Loucy (cell line): ENCODE measurements around the gene PSMD10.

Experiments used
- CTCF ChIP-seq: fragments of 200-600 bp; sonication (generic); conservative IDR thresholded peaks from 2 replicates; pipeline ENCODE4 v1.5.1; 2014; ENCODE audit warnings: mild to moderate bottlenecking, antibody characterized with exemption, low read length
- EZH2phosphoT487 ChIP-seq: fragments of 200-600 bp; IDR thresholded peaks from 2 replicates; pipeline ENCODE4 v1.6.1; 2018; ENCODE audit warnings: antibody characterized with exemption, mild to moderate bottlenecking, moderate library complexity, borderline replicate concordance

DNA sequence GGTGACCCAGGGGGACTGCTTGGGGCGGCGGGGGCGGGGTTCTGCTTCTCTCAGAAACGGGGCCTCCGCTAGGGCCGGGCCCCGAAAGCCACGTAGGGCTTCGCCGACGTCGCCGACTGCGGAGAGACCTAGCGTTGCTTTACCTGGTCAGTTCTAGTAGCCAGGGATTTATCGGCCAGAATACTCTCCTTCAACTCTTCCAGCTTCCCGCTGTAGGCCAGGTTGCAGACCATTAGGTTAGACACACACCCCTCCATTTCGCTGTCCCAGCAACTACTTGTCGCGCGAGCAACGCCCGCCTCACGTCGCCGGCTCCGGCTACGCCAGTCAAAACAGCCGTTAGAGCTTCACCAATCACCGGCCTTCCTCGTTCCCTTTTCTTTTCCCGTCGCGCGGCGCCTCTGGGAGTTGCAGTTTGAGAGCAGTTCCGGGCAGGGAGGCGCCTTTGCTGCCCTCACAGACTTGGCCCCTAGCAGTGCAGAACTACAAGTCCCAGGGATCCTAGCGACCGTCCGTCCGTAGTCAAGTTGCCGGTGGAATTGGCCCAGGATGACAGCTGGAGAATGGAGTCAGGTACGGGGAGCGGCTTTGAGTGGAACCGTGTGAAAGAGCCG lies at the start of gene PSMD10, which contains the start of gene ATG4A:
- TF ChIP-seq EZH2phosphoT487 = no peak
- no peak for TF ChIP-seq CTCF
